ENCODE measurements around the gene WAC.
"Not testable (repeated sequence)": the region's sequence is repeated elsewhere in the genome, so short reads cannot be mapped to it uniquely, and the experiment has no call there.

The WAC gene, protein sequence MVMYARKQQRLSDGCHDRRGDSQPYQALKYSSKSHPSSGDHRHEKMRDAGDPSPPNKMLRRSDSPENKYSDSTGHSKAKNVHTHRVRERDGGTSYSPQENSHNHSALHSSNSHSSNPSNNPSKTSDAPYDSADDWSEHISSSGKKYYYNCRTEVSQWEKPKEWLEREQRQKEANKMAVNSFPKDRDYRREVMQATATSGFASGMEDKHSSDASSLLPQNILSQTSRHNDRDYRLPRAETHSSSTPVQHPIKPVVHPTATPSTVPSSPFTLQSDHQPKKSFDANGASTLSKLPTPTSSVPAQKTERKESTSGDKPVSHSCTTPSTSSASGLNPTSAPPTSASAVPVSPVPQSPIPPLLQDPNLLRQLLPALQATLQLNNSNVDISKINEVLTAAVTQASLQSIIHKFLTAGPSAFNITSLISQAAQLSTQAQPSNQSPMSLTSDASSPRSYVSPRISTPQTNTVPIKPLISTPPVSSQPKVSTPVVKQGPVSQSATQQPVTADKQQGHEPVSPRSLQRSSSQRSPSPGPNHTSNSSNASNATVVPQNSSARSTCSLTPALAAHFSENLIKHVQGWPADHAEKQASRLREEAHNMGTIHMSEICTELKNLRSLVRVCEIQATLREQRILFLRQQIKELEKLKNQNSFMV

DNA sequence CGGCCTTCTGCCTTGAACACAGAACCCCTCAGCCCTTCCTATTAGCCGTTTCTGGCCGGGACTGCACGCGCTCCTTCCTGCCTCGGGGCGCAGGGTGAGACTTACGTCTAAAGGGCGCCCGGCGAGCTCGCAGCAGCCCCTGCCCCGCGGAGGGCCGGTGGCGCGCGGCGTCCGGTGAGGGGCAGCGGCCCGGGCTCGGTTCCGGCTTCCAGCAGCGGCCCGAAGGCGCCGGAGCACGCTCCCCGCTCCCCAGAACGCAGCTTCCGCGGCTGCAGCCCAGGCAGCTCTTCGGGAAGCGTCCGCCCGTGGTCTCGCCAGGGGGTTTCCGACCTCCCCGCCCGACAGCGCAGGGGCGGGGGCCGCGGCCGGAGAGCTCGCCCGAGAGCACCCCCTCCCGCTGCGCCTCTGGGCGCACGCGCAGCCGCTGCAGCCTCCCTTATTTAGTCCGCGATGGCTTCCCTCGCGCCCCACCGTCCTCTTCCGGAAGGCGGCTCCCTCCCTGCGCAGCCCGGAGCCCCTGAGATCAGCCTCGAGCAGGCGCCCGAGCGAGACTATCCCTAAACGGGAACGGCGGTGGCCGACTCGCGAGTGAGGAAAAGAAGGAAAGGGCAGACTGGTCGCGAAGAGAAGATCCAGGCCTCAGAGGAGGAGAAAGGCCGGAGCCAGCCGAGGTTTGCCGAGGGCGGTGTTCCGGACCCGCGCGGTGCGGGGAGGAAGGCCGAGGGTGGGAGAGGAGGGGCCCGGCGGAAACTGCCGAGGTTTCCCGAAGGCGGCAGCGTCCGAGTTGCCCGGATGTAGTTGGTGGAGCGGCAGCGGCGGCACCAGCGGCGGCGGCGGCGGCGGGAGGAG, at the start of gene WAC:
WAC (plus strand) TSS at position 782 of the 849 bp plus-strand sequence. CDS start 462 bp downstream, outside the sequence.
- Histone ChIP-seq H3K36me3 (replicated peaks) (peaks cover 11% of the 10 kb centered on the region), H3K4me3 (ENCODE audit: low read depth, low read length) (peak within 1 kb of the TSS; percentile 87), H3K27me3 (replicated peaks) (no peaks in the 10 kb centered on the region), H3K27ac (peak within 1 kb of the TSS; percentile 99)
- peak; percentile 90 for DNase-seq
- TF ChIP-seq, protein P1, sequence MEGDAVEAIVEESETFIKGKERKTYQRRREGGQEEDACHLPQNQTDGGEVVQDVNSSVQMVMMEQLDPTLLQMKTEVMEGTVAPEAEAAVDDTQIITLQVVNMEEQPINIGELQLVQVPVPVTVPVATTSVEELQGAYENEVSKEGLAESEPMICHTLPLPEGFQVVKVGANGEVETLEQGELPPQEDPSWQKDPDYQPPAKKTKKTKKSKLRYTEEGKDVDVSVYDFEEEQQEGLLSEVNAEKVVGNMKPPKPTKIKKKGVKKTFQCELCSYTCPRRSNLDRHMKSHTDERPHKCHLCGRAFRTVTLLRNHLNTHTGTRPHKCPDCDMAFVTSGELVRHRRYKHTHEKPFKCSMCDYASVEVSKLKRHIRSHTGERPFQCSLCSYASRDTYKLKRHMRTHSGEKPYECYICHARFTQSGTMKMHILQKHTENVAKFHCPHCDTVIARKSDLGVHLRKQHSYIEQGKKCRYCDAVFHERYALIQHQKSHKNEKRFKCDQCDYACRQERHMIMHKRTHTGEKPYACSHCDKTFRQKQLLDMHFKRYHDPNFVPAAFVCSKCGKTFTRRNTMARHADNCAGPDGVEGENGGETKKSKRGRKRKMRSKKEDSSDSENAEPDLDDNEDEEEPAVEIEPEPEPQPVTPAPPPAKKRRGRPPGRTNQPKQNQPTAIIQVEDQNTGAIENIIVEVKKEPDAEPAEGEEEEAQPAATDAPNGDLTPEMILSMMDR (IDR thresholded peaks at IDR 0.05; ENCODE audit: low read depth, low read length, missing control alignments) = peak; percentile 26
- in situ Hi-C loops (cut with HindIII; ENCODE audit: low pct_ligation_motif_present, low sequenced_read_pairs) = no loop called here

DNA sequence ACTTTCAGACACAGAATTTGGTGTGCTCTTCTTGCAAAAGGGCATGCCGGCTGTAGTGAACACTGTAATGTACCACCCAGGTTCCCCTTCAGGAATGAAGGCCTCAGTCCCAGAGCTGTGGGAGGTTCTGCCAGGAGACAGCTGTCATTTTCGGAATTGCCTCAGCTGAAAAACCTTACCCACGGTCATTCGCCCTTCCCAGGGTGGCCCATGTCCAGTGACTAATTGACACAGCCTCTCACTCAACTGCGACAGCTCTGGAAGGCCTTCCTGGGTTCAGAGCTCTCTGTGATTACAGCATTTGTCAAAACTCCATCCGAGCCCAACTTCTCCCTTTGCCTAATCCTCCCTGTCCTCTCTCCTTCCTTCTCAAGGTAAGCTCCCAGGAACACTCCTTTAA, 43.7 kb upstream of the WAC start:
- TF ChIP-seq, protein P1 (IDR thresholded peaks at IDR 0.05; ENCODE audit: low read depth, low read length, missing control alignments) = no peak
- Histone ChIP-seq H3K4me3 (ENCODE audit: low read depth, low read length) (no peak overlapping the region), H3K27ac (no peak overlapping the region), H3K27me3 (replicated peaks) (no peaks in the 10 kb centered on the region), H3K36me3 (replicated peaks) (no peaks in the 10 kb centered on the region)
- DNase-seq = no peak
- in situ Hi-C loops (cut with HindIII; ENCODE audit: low pct_ligation_motif_present, low sequenced_read_pairs) = no loop called here

DNA sequence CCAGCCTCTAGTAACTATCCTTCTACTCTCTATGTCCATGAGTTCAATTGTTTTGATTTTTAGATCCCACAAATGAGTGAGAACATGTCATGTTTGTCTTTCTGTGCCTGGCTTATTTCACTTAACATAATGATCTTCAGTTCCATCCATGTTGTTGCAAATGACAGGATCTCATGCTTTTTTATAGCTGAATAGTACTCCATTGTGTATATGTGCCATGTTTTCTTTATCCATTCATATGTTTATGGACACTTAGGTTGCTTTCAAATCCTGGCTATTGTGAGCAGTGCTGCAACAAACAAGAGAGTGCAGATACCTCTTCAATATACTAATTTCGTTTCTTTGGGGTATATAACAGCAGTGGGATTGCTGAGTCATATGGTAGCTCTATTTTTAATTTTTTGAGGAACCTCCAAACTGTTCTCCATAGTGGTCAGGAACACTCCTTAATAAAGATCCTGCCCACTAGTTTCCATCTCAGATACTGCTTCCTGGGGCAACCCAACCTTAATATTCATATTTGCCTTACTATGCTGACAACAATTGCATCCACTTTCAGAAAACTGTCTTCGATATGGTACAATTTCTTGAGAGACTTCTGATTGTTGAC, 42.6 kb upstream of the WAC start:
- H3K36me3 ChIP-seq (replicated peaks); in situ Hi-C loops (cut with HindIII; ENCODE audit: low pct_ligation_motif_present, low sequenced_read_pairs); H3K4me3 ChIP-seq (ENCODE audit: low read depth, low read length); H3K27me3 ChIP-seq (replicated peaks); H3K27ac ChIP-seq; DNase-seq: not testable (repeated sequence)

DNA sequence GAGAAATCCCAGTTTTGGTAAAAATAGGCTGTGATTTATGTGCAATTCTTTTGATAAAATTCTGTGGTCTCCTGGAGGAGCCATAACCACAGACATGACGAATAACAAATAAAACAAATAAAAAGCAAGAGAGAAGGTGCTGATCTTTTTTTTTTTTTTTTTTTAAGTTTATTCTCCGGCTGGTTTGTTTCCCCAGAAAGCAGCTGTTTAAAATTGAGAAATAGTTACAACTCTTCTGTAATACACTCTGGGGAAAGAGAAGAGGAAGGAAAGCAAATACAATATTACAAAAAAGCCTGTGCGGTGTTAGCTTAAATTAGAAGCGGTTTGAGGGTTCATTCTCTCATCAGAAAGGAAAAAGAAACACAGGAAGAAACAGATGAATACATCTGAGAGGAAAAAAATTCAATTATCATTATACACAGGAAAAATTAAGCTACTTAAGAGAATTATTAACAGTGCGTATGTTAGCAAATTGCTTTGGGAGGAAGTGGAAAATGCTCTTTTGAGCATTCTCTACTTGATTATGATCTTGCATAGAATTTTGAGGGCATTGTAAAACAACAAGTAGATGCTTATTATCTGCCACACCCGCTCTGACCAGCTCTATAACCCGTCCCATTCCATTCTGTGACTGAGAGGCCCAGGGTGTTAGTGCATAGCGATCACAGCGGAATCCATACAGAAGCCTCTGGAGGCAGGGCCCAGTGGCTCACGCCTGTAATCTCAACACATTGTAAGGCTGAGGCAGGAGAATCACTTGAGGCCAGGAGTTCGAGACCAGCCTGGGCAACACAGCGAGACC, 40.6 kb upstream of the WAC start:
- Histone ChIP-seq H3K36me3 (replicated peaks) (no peaks in the 10 kb centered on the region), H3K4me3 (ENCODE audit: low read depth, low read length) (no peak overlapping the region), H3K27me3 (replicated peaks) (no peaks in the 10 kb centered on the region), H3K27ac (no peak overlapping the region)
- in situ Hi-C loops (cut with HindIII; ENCODE audit: low pct_ligation_motif_present, low sequenced_read_pairs) = no loop called here
- no peak for DNase-seq
- TF ChIP-seq, protein P1 (IDR thresholded peaks at IDR 0.05; ENCODE audit: low read depth, low read length, missing control alignments) = no peak

DNA sequence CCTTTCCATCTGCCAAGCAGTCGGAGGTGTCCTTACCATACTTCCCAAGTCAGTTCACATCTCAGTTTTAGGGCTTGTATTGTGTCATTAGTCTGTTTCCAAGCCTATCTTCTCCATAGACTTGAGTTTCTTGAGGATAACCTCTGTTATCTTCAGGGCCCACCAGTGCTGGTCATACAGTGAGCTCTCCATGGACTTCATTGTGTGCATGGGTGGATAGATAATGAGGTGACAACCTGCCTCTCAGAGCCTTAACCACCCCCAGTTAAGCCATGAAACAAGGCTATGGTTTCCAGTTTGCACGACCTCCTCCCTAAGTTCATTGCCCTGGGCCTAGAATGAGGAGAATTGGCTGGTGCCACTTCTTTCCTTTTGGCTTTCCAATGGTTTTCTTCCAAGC, 38.5 kb upstream of the WAC start:
- in situ Hi-C loops (cut with HindIII; ENCODE audit: low pct_ligation_motif_present, low sequenced_read_pairs) = no loop called here
- TF ChIP-seq, protein P1 (IDR thresholded peaks at IDR 0.05; ENCODE audit: low read depth, low read length, missing control alignments) = no peak
- H3K4me3 ChIP-seq (ENCODE audit: low read depth, low read length) = no peak overlapping the region

More for the DNA sequence above, 38.5 kb upstream of the WAC start:
- H3K27me3 ChIP-seq (replicated peaks) = no peaks in the 10 kb centered on the region
- no peak for DNase-seq
- no peak overlapping the region for H3K27ac ChIP-seq
- H3K36me3 ChIP-seq (replicated peaks) = no peaks in the 10 kb centered on the region
